GM18505 (cell line): Measurements from ENCODE around the gene ACSBG1.

Experiments
- ATAC-seq: cut with Tn5 transposase; IDR thresholded peaks from one replicate; pipeline ENCODE4 v1.9.1; 2021; ENCODE audit not compliant: unreplicated experiment
- POLR2A ChIP-seq: IDR thresholded peaks from 4 replicates; pipeline ENCODE4 v1.6.1; 2011; ENCODE audit warnings: borderline replicate concordance; ENCODE audit not compliant: insufficient read depth, insufficient read length; ENCODE audit errors: extremely low read depth

ACSBG1 gene

DNA sequence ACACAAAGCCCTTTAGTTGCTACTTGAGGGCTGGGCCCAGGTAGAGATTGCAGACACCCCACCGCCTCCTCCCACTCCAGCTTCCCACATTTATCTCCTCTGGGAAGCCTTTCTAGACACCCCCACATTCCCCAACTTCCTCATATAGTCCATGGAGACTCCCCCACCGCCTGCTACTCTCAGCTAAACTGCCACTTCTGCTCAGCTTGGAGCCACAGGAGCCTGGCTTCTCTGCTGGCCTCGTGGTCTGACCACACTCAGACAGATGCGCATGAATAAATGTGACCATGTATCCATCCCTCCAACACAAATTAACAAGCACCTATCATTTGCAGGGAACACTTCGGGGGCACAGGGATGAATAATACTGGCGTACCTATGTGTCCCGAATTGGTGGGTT is 10.5 kb upstream of the ACSBG1 start:
- TF ChIP-seq POLR2A: no peak

DNA sequence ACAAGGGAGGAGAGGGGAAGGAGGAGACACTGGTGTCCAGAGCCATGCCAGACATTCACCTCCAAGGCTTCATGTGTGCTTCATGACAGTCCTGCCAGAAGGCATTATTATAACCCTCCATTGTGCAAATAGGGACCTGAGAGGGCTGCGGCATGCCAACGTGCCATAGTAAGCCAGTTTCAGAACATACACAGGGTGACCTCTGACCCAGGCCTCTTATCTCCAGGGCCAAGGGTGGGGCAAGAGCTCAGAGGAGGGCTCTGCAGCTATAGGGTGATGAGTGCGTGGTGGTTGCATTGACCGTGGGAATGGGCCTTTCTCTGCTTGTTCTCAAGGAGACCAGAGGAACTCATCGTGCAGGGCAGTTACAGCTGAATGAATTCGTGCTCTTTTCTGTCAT is 9.7 kb upstream of the ACSBG1 start:
- no peak for TF ChIP-seq POLR2A
- no peak for ATAC-seq

More for the DNA sequence above, 10.5 kb upstream of the ACSBG1 start:
- ATAC-seq: no peak

DNA sequence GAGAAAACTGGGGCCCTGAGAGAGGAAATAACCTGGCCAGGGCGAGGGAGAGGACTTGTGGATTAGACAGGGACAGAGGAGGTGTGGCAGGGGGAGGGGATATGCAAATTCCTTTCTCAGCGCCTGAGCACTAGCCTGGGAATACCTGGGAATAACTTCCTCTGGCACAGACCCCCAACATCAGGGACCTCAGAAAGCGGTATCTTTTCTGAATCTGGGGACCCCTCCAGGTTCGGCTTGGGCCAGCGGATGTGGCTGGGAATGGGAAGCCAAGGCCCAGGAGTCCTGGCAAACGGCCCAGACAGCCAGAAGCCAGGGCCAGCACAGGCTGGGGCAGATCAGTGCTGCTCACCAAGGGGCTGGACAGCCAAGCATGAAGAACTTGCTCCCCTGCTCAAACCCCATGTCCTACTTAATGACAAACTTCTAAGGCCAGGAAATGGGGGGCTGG is 9.2 kb upstream of the ACSBG1 start:
- no peak for ATAC-seq
- TF ChIP-seq POLR2A: no peak

DNA sequence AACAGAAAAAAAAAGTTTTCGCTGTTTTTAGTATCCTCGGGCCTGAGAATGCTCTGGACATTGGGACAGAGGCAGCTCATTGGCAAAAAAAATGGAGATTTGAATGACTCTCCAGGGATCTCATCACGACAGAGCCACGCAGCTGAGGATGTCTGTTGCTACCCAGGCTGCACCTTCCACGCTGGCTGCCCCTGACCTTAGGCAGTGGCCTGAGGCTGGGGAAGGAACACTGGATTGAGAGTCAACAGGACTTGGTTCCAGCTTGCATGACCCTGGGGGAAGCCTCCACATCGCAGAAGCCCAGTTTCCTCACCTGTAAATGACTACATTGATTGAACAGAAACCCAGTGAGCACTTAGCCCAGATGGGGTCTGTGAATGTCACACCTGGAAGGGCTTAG is 8.7 kb upstream of the ACSBG1 start:
- TF ChIP-seq POLR2A: no peak
- ATAC-seq: no peak

DNA sequence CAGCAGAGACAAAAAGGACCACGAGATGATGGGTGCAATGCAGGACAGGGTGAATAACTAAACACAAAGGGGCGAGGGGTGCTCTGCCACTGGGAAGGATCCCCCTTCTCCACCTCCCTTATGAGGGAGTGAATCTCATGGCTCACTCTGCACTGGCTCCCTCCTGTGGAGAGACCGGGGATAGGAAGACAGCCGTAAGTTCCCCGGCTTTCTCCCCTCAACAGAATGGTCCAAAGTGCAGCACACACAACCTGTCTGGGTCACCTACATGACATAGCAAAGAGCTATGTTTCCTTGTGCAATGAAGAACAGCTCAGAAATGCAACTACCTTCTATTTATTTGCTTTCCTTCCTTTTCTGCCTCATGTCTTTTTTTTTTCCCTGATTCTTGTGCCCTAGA is 7.8 kb upstream of the ACSBG1 start:
- no peak for TF ChIP-seq POLR2A
- no peak for ATAC-seq

DNA sequence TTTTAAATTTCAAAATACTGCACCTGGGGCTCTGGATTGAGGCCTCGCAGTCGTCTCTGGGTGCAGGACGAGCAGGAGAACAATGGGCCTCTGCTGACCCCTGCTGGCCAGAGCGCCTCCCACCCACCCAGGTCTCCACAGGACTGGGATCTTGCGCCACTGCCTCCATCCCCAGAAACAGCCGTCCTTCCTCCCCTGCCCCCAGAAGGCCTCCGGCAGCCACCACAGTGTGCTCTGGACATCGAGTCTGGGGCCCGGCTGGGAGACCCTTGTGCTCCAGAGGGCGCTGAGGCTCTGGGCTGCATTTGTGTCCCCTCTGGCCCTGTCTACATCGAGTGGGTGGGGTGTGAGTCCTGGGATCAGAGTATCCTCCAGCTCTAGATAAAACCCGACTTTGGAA is 6.7 kb upstream of the ACSBG1 start:
- no peak for TF ChIP-seq POLR2A
- no peak for ATAC-seq

DNA sequence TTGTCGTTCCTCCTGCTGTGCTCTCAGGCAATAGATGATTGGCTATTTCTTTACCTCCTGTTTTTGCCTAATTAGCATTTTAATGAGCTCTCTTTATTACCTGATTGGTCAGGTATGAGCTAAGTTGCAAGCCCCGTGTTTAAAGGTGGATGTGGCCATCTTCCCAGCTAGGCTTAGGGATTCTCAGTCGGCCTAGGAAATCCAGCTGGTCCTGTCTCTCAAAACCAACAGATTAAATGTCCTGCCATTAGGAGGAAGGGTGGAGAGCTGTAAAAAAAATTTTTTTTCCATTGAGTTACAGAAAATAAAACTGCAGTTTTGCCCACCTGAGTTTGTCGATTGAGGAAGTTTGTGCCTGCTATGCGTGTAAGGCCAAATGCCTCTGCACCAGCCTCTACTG is 5.4 kb upstream of the ACSBG1 start:
- no peak for TF ChIP-seq POLR2A
- ATAC-seq: no peak

DNA sequence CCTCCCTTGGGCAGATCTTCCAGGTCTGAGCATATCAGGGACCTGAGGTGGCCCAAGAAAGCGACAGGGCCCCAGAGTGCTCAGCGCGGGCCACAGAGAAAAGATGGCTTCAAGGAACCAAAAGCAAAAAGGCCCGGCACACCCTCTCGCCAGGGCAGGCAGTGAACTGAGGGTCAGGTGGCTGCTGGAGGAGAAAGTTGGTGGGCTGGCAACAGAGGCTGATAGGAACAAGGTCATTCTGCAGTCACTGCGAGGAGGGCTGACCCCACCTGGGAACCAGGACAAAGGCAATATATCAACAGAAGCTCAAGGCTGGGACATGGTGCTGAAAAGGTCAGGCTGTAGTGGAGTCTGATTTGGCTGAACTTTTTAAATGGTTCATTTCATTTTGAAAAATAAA is 2.8 kb upstream of the ACSBG1 start:
- ATAC-seq: no peak
- no peak for TF ChIP-seq POLR2A

DNA sequence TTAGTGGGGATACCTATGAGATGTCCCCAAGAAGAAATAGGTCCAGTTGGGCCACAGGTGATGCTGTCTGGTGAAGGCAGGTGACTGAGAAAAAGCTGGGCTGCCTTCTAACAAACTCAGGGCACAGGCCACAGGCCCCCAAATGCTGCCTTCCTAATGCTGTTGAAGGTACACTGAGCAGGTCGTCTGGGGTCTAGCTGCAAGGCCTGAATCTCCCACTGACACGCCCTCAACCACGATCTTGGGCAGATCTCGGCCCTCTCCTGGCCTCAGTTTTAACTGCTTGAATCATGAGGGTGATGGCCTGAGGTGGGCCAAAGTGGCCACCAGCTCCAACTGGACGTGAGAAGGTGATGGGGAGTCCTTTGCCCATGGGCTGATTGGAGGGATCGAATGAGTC is 2.1 kb upstream of the ACSBG1 start:
- TF ChIP-seq POLR2A: no peak
- no peak for ATAC-seq

DNA sequence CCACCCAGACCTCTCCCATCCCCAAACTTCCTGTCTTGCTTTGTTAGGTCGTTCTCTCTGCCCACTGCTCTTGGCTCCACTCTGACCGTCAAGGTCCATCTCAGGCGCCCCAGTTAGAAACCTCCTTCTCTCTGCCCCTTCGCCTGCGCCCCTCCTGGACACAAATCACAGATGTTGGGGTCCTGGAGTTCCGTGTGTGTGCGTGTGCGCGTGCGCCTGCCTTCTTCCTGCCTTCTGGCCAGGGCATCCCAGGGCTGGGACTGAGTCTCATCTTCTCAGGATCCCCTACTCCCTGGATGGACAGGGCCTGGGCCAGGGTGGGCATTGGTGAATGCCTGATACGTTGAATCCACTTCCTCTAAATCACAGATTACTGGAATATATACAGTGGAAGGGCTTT is 869 bp downstream of the ACSBG1 start:
- ATAC-seq: no peak
- no peak for TF ChIP-seq POLR2A

DNA sequence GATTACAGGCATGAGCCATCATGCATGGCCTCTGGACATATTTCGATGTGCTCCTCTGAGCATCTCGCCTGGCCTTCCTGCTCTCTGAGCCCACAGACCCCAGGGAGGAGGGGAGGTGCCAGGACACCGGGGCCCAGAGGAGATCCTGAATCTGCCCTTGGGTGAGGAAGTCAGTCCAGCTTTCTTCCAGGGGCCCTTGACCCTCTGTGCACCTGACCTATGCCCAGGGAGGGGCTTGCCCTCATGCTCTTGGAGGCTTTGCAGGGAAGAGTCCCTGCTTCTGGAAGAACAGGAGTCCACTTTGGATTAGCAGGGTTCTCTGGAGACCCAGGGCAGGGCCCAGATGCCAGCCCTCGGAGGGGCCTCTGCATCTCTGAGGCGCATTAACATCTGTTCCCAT is 1.4 kb downstream of the ACSBG1 start:
- no peak for TF ChIP-seq POLR2A
- no peak for ATAC-seq

DNA sequence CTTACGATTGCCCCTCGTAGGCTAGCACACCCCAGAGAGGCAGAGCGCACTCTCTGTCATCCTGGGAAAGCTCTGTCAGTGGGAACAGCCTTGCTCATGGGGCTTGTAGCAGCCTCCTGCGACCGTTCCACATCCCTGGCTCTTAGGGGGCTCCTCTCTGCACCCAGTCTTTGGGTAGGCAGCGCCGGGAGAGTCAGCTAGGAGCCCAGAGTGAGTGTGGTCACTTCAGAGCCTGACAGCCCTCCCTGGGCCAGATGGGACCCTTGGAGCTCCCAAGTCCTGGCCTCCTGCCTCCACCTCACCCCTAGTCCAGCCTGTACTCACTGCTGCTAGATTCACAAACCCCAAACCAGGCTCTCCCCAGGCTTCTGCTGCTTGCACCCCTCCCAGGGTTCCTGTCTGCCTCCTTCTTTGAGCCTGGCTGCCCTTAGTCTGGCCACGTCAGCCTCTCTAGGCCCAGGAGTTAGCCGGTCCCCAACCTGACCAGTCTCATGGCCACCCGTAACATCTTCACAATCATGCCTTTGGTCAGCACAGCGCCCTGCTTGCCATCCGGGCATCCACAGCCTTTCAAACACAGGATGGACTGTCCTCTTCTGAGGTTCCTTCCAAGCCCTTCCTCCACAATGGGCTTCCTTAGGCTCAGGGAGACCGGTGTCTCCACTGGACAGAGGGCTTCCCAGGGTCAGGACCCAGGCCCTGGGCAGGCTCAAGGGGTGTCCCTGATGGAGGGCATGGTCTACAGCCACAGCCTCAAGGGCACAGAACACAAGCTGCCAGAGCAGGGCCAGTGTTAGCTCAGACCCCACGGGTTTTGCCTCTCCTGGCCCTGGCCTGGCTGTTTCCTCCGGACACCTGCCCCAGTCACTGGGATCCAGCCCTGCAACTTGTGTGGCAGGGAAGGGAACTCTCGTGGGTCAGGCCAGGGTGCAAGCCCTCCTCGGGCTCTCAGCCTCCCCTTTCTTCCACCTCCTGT is 4.6 kb downstream of the ACSBG1 start:
- ATAC-seq: no peak
- no peak for TF ChIP-seq POLR2A

DNA sequence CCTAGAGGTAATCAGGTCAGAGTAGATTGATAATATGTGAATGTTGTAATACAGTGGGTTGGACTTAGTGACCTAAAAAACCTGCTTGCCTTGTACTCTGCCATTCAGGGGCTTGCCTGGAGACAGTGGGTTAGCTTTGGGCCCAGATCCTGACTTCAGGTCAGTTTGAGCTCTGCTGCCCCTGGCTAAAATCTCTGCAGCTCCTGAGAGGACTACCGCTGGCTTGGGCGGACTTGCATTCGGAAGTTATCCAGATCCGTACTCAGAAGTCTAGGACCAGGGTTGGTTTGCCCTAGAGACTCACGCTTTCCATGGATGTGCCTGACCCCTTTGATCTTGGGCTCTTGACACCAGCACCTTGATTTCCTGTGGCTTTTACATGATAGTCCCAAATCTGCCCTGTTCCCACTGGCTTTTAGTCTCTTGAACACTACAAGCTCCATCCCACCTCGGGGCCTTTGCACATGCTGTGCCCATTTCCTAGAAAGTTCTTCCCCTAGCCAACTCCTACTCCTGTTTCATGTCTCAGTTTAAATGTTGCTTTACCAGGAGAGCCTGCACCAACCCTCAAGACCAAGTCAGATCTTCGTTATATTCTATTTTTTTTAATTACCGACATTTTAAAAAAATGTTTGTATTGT is 5.9 kb downstream of the ACSBG1 start:
- ATAC-seq: no peak
- no peak for TF ChIP-seq POLR2A
